MM.1S (cell line): ENCODE data around the gene CCDC80.

ENCODE experiments used
- EZH2 ChIP-seq: fragments of 300-600 bp; sonication (generic); optimal IDR thresholded peaks from 2 replicates; pipeline ENCODE3; 2017; ENCODE audit warnings: low read depth, mild to moderate bottlenecking, antibody characterized with exemption, low read length, mixed read lengths
- EZH2phosphoT487 ChIP-seq: fragments of 300-600 bp; sonication (generic); IDR thresholded peaks from 2 replicates; pipeline ENCODE4 v1.6.1; 2018; ENCODE audit warnings: antibody characterized with exemption, low read length
- TF ChIP-seq, protein P1 (sequence below): fragments of 300-600 bp; sonication (generic); IDR thresholded peaks from 2 replicates; pipeline ENCODE4 v1.5.1; 2016; ENCODE audit warnings: antibody characterized with exemption, low read length, mixed read lengths

DNA sequence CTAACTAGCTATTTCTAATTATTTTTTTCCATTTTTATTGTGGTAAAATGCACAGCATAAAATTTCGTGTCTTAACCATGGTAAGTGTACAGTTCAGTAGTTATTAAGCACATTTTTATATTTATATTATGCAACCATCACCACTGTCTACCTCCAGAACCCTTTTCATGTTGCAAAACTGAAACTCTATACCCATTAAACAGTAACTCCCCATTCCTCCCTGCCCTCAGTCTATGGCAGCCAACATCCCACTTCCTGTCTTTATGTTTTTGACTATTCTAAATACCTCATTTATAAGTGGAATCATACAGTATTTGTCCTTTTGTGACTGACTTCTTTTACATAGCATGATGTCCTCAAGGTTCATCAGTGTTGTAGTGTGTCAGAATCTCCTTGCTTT lies 53.6 kb downstream of the CCDC80 start:
- TF ChIP-seq, protein P1, sequence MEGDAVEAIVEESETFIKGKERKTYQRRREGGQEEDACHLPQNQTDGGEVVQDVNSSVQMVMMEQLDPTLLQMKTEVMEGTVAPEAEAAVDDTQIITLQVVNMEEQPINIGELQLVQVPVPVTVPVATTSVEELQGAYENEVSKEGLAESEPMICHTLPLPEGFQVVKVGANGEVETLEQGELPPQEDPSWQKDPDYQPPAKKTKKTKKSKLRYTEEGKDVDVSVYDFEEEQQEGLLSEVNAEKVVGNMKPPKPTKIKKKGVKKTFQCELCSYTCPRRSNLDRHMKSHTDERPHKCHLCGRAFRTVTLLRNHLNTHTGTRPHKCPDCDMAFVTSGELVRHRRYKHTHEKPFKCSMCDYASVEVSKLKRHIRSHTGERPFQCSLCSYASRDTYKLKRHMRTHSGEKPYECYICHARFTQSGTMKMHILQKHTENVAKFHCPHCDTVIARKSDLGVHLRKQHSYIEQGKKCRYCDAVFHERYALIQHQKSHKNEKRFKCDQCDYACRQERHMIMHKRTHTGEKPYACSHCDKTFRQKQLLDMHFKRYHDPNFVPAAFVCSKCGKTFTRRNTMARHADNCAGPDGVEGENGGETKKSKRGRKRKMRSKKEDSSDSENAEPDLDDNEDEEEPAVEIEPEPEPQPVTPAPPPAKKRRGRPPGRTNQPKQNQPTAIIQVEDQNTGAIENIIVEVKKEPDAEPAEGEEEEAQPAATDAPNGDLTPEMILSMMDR: no peak
- TF ChIP-seq EZH2 (no peak), EZH2phosphoT487 (no peak)
